OCI-LY1 (cell line): Measurements from ENCODE around the gene UXT.

ENCODE experiments used
- H2AFZ ChIP-seq: fragments of 200-600 bp; sonication (generic), shearing (Covaris generic); 2 replicates; pipeline ENCODE4 v1.6.0; 2014; ENCODE audit warnings: antibody characterized with exemption, mild to moderate bottlenecking, low read length
- H3F3A ChIP-seq: fragments of 200-600 bp; sonication (generic), shearing (Covaris generic); 2 replicates; pipeline ENCODE4 v1.6.0; 2014; ENCODE audit warnings: mild to moderate bottlenecking, antibody characterized with exemption, low read length, moderate library complexity; ENCODE audit not compliant: insufficient read depth
- H3K27ac ChIP-seq: fragments of 200-600 bp; sonication (generic); 2 replicates; pipeline ENCODE4 v1.5.1; 2014; ENCODE audit warnings: low read length, mixed run types, mild to moderate bottlenecking, low read depth; ENCODE audit not compliant: poor library complexity, severe bottlenecking
- H3K27me3 ChIP-seq: fragments of 200-600 bp; sonication (generic); 2 replicates; pipeline ENCODE4 v1.6.0; 2014; ENCODE audit warnings: antibody characterized with exemption, mild to moderate bottlenecking, low read length, moderate library complexity; ENCODE audit not compliant: insufficient read depth
- H3K36me3 ChIP-seq: fragments of 200-600 bp; sonication (generic); 2 replicates; pipeline ENCODE4 v1.6.1; 2014; ENCODE audit warnings: mild to moderate bottlenecking, antibody characterized with exemption, low read length, moderate library complexity, mixed read lengths; ENCODE audit not compliant: insufficient read depth
- H3K4me1 ChIP-seq: fragments of 200-600 bp; sonication (generic); 2 replicates; pipeline ENCODE4 v1.5.1; 2014; ENCODE audit warnings: mild to moderate bottlenecking, low read length, moderate library complexity; ENCODE audit not compliant: insufficient read depth, severe bottlenecking
- H3K4me2 ChIP-seq: fragments of 200-600 bp; sonication (generic), shearing (Covaris generic); 2 replicates; pipeline ENCODE4 v1.6.1; 2014; ENCODE audit warnings: low read length
- H3K4me3 ChIP-seq: fragments of 200-600 bp; sonication (generic); 2 replicates; pipeline ENCODE4 v1.5.1; 2014; ENCODE audit warnings: low read length, low read depth, mild to moderate bottlenecking, mixed read lengths; ENCODE audit not compliant: poor library complexity, severe bottlenecking
- H3K79me2 ChIP-seq: fragments of 200-600 bp; shearing (Covaris generic); 2 replicates; pipeline ENCODE4 v1.6.1; 2016; ENCODE audit warnings: mixed run types, low read length, mixed read lengths; ENCODE audit not compliant: insufficient read depth
- H3K9ac ChIP-seq: fragments of 200-600 bp; sonication (generic), shearing (Covaris generic); 2 replicates; pipeline ENCODE4 v1.6.1; 2014; ENCODE audit warnings: mild to moderate bottlenecking, low read length, mixed read lengths
- H3K9me2 ChIP-seq: fragments of 200-600 bp; sonication (generic), shearing (Covaris generic); 2 replicates; pipeline ENCODE4 v1.6.1; 2014; ENCODE audit warnings: low read depth, mild to moderate bottlenecking, low read length, mixed read lengths
- H3K9me3 ChIP-seq: fragments of 200-600 bp; shearing (Covaris generic); 2 replicates; pipeline ENCODE4 v1.6.1; 2014; ENCODE audit warnings: low read length, mixed read lengths
- H4K20me1 ChIP-seq: fragments of 200-600 bp; sonication (generic), shearing (Covaris generic); 2 replicates; pipeline ENCODE4 v1.6.0; 2016; ENCODE audit warnings: mild to moderate bottlenecking, low read length; ENCODE audit not compliant: insufficient read depth
- EZH2 ChIP-seq: fragments of 200-600 bp; sonication (generic), shearing (Covaris generic); IDR thresholded peaks from 2 replicates; pipeline ENCODE4 v1.8.0; 2017; ENCODE audit warnings: borderline replicate concordance, mixed run types, mild to moderate bottlenecking, antibody characterized with exemption, low read length, moderate library complexity, mixed read lengths
- TF ChIP-seq, protein P1 (sequence below): fragments of 200-600 bp; sonication (generic), shearing (Covaris generic); IDR thresholded peaks from 2 replicates; pipeline ENCODE4 v1.5.1; 2017; ENCODE audit warnings: mild to moderate bottlenecking, antibody characterized with exemption, low read length, moderate library complexity, mixed read lengths

Gene UXT

DNA sequence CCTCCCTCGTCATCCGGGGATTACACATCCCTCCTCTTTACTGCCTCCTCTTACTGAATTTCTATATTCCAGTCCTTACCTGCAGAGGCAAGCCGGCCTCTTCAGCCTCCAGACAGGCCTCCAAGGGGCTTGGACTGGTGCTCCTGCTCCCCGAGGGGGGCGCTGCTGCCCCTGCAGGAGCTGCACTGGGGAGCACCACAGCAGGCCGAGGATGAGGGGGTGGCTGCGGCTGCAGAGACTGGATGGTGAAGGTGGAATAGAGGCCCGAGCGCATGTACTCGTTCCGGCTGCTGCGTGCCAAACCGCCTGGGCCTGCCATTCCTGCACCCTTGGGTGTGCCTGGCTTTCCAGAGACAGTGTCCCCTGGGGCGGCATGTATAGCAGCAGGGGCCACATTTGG lies 20.2 kb downstream of the UXT start:
- no peaks in the 10 kb centered on the region for H3F3A ChIP-seq
- TF ChIP-seq, protein P1, sequence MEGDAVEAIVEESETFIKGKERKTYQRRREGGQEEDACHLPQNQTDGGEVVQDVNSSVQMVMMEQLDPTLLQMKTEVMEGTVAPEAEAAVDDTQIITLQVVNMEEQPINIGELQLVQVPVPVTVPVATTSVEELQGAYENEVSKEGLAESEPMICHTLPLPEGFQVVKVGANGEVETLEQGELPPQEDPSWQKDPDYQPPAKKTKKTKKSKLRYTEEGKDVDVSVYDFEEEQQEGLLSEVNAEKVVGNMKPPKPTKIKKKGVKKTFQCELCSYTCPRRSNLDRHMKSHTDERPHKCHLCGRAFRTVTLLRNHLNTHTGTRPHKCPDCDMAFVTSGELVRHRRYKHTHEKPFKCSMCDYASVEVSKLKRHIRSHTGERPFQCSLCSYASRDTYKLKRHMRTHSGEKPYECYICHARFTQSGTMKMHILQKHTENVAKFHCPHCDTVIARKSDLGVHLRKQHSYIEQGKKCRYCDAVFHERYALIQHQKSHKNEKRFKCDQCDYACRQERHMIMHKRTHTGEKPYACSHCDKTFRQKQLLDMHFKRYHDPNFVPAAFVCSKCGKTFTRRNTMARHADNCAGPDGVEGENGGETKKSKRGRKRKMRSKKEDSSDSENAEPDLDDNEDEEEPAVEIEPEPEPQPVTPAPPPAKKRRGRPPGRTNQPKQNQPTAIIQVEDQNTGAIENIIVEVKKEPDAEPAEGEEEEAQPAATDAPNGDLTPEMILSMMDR, result no peak
- no peak for TF ChIP-seq EZH2
- no peak overlapping the region for H2AFZ ChIP-seq
- H3K27ac ChIP-seq, result no peak overlapping the region
- H3K36me3 ChIP-seq, result peaks cover 78% of the 10 kb centered on the region
- H3K79me2 ChIP-seq, result no peaks in the 10 kb centered on the region
- no peaks in the 10 kb centered on the region for H4K20me1 ChIP-seq
- H3K9ac ChIP-seq, result no peak overlapping the region
- H3K4me3 ChIP-seq, result no peak overlapping the region
- no peaks in the 10 kb centered on the region for H3K27me3 ChIP-seq
- no peak overlapping the region for H3K4me2 ChIP-seq
- H3K9me3 ChIP-seq, result no peaks in the 10 kb centered on the region
- no peaks in the 10 kb centered on the region for H3K4me1 ChIP-seq
- H3K9me2 ChIP-seq, result no peaks in the 10 kb centered on the region

GRCh38 chrX:47637546-47638195 lies 21.3 kb downstream of the UXT start:
- peaks cover 68% of the 10 kb centered on the region for H3K36me3 ChIP-seq

GRCh38 chrX:47634871-47635575 lies 24.0 kb downstream of the UXT start:
- no peak overlapping the region for H3K9ac ChIP-seq
- H3K9me2 ChIP-seq, result no peaks in the 10 kb centered on the region
- H3F3A ChIP-seq, result no peaks in the 10 kb centered on the region
- H3K27me3 ChIP-seq, result no peaks in the 10 kb centered on the region
- no peaks in the 10 kb centered on the region for H3K79me2 ChIP-seq
- H2AFZ ChIP-seq, result no peak overlapping the region
- H3K4me1 ChIP-seq, result peaks cover 3% of the 10 kb centered on the region
- no peak for TF ChIP-seq EZH2
- TF ChIP-seq, protein P1, result no peak
- no peak overlapping the region for H3K4me2 ChIP-seq
- H3K27ac ChIP-seq, result no peak overlapping the region
- H3K36me3 ChIP-seq, result peaks cover 43% of the 10 kb centered on the region
- H4K20me1 ChIP-seq, result no peaks in the 10 kb centered on the region
- H3K9me3 ChIP-seq, result no peaks in the 10 kb centered on the region
- no peak overlapping the region for H3K4me3 ChIP-seq

More at GRCh38 chrX:47637546-47638195, 21.3 kb downstream of the UXT start:
- Histone ChIP-seq H3K9me3 (no peaks in the 10 kb centered on the region), H3K27me3 (no peaks in the 10 kb centered on the region), H3K27ac (no peak overlapping the region), H3K4me2 (no peak overlapping the region), H3K9ac (no peak overlapping the region), H3K9me2 (no peaks in the 10 kb centered on the region), H3K4me3 (no peak overlapping the region), H3K79me2 (no peaks in the 10 kb centered on the region), H4K20me1 (no peaks in the 10 kb centered on the region), H2AFZ (no peak overlapping the region), H3F3A (no peaks in the 10 kb centered on the region), H3K4me1 (no peaks in the 10 kb centered on the region)
- TF ChIP-seq, protein P1, result no peak
- TF ChIP-seq EZH2, result no peak
